Memory B cell (primary cell): Measurements from ENCODE around the gene TNS1.

Experiments used
- ATAC-seq: fragments of 150-1000 bp; cut with Tn5 transposase; 2 replicates; pipeline ENCODE4 v1.10.0; 2021; ENCODE audit warnings: low read depth, mild to moderate bottlenecking, moderate library complexity
- DNase-seq, 2 donors: peaks; one replicate each; pipeline ENCODE4 v3.0.0; 2022; ENCODE audit warnings: low spot score in 2 of 2
- H3K27ac Mint-ChIP-seq: one replicate; pipeline ENCODE4 v1.8.0; 2022; ENCODE audit warnings: mild to moderate bottlenecking, moderate library complexity, mixed read lengths
- H3K27me3 Mint-ChIP-seq: one replicate; pipeline ENCODE4 v1.8.0; 2022; ENCODE audit warnings: mixed read lengths
- H3K36me3 Mint-ChIP-seq: one replicate; pipeline ENCODE4 v1.8.0; 2022; ENCODE audit warnings: mild to moderate bottlenecking, mixed read lengths
- H3K4me1 Mint-ChIP-seq: one replicate; pipeline ENCODE4 v1.8.0; 2022; ENCODE audit warnings: mixed read lengths
- H3K4me3 Mint-ChIP-seq: one replicate; pipeline ENCODE4 v1.8.0; 2022; ENCODE audit warnings: mild to moderate bottlenecking, moderate library complexity, mixed read lengths
- H3K9me3 Mint-ChIP-seq: one replicate; pipeline ENCODE4 v1.8.0; 2022; ENCODE audit warnings: mixed read lengths

Gene TNS1

GRCh38 chr2:217980036-217980435 lies 22.8 kb downstream of the TNS1 start:
- H3K36me3 Mint-ChIP-seq, result no peaks in the 10 kb centered on the region
- peaks cover 1% of the 10 kb centered on the region for H3K9me3 Mint-ChIP-seq
- no peak overlapping the region for H3K27ac Mint-ChIP-seq
- peaks cover 13% of the 10 kb centered on the region for H3K27me3 Mint-ChIP-seq
- no peak overlapping the region for H3K4me3 Mint-ChIP-seq
- no peak for DNase-seq
- no peaks in the 10 kb centered on the region for H3K4me1 Mint-ChIP-seq
- ATAC-seq, result no peak

- Mint-ChIP-seq H3K4me1 (no peaks in the 10 kb centered on the region), H3K27ac (no peak overlapping the region), H3K27me3 (peaks cover 15% of the 10 kb centered on the region), H3K4me3 (no peak overlapping the region), H3K9me3 (peaks cover 1% of the 10 kb centered on the region), H3K36me3 (no peaks in the 10 kb centered on the region)
- DNase-seq (no peak), ATAC-seq (no peak)
Observed at GRCh38 chr2:217979151-217979811, 23.5 kb downstream of the TNS1 start.

- H3K9me3 Mint-ChIP-seq, result peaks cover 1% of the 10 kb centered on the region
- ATAC-seq (no peak), DNase-seq (no peak)
- no peak overlapping the region for H3K4me3 Mint-ChIP-seq
- no peak overlapping the region for H3K27ac Mint-ChIP-seq
- H3K36me3 Mint-ChIP-seq, result no peaks in the 10 kb centered on the region
- no peaks in the 10 kb centered on the region for H3K4me1 Mint-ChIP-seq
- peaks cover 16% of the 10 kb centered on the region for H3K27me3 Mint-ChIP-seq
Observed at GRCh38 chr2:217978536-217979150, 24.2 kb downstream of the TNS1 start.

- Mint-ChIP-seq H3K4me1 (no peaks in the 10 kb centered on the region), H3K4me3 (no peak overlapping the region)
- no peak for ATAC-seq
Observed at GRCh38 chr2:217977840-217978535, 24.8 kb downstream of the TNS1 start.

GRCh38 chr2:217976301-217976700 lies 26.5 kb downstream of the TNS1 start:
- Mint-ChIP-seq H3K27ac (no peak overlapping the region), H3K9me3 (no peaks in the 10 kb centered on the region), H3K4me3 (no peak overlapping the region), H3K27me3 (peaks cover 18% of the 10 kb centered on the region), H3K36me3 (no peaks in the 10 kb centered on the region), H3K4me1 (no peaks in the 10 kb centered on the region)
- DNase-seq (no peak), ATAC-seq (no peak)

More at GRCh38 chr2:217977840-217978535, 24.8 kb downstream of the TNS1 start:
- peaks cover 1% of the 10 kb centered on the region for H3K9me3 Mint-ChIP-seq
- peaks cover 18% of the 10 kb centered on the region for H3K27me3 Mint-ChIP-seq
- DNase-seq, result no peak
- no peak overlapping the region for H3K27ac Mint-ChIP-seq
- H3K36me3 Mint-ChIP-seq, result no peaks in the 10 kb centered on the region

DNA sequence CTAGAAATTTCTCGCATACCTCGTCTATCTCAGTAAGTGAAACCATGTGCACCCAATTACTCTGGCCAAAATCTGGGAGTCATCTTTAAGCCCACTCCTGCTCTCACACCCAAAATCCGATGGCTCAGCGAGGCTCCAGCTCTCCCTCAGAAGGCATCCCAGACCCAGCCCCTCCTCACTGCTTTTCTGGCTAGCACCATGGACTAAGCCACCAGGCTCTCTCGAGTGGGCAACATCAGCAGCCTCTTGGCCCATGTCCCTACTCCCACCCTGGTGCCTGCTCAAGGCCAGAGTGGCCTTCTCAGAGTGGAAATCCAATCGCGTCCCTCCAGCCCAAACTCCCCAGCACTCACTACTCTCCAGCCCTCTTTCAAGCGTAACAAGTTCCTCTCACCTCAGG lies 27.2 kb downstream of the TNS1 start:
- Mint-ChIP-seq H3K27me3 (peaks cover 15% of the 10 kb centered on the region), H3K27ac (no peak overlapping the region), H3K4me3 (no peak overlapping the region), H3K9me3 (no peaks in the 10 kb centered on the region), H3K36me3 (no peaks in the 10 kb centered on the region), H3K4me1 (no peaks in the 10 kb centered on the region)
- DNase-seq (no peak), ATAC-seq (no peak)

DNA sequence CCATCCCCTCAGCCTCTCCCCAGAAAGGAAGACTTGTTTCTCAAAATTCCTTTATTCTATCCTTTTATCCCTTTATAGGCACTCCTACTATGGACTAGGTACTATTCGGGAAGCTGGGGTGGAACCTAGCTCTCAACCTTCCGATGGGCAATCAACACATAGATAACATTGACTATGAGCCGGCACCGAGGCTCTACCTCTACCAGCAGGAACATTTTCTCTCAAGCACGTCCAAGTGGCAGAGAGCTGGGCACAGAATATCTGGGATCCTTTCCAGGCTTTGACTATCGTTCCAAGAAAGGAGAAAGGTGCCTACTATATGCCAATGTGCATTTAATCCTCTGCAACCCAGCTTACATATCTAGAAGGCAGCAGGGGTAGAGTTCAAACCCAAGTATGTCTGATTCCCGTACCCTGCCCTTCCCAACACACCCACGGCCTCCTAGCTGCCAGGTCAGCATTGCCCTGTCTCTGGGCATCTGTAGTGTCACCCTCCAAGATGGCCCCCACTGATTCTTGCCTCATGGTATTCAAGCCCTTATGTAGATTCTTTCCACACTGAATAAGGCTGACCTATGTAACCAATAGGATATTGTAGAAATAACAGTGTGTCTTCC lies 28.3 kb downstream of the TNS1 start:
- H3K9me3 Mint-ChIP-seq, result peaks cover 2% of the 10 kb centered on the region
- H3K4me1 Mint-ChIP-seq, result no peaks in the 10 kb centered on the region
- no peaks in the 10 kb centered on the region for H3K36me3 Mint-ChIP-seq
- DNase-seq (no peak), ATAC-seq (no peak)
- H3K4me3 Mint-ChIP-seq, result no peak overlapping the region
- peaks cover 12% of the 10 kb centered on the region for H3K27me3 Mint-ChIP-seq
- H3K27ac Mint-ChIP-seq, result no peak overlapping the region

- no peak overlapping the region for H3K4me3 Mint-ChIP-seq
- no peaks in the 10 kb centered on the region for H3K4me1 Mint-ChIP-seq
- ATAC-seq (no peak), DNase-seq (no peak)
- H3K36me3 Mint-ChIP-seq, result no peaks in the 10 kb centered on the region
- peaks cover 2% of the 10 kb centered on the region for H3K9me3 Mint-ChIP-seq
- H3K27me3 Mint-ChIP-seq, result peaks cover 7% of the 10 kb centered on the region
- no peak overlapping the region for H3K27ac Mint-ChIP-seq
Observed at GRCh38 chr2:217973008-217973787, 29.6 kb downstream of the TNS1 start.

DNA sequence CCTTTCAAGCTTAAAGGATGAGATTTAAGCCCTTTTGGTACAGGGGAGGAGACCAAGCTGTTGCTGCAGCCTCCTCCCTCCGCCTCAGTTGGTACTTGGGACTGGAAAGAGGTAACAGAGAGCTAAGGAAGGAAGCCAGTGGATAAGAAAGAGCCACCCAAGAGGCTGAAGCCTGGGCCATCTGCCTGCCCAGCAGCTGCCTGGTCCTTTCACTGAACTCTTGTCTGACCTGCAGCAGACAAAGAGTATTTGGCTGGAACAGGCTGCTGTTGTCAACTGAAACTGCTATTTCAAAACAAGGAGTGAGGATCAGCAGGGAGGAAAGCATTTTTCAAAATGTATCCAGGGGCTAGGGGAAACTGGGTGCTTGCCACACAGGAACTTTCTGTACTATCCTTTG lies 30.3 kb downstream of the TNS1 start:
- no peaks in the 10 kb centered on the region for H3K36me3 Mint-ChIP-seq
- ATAC-seq, result no peak
- DNase-seq, result no peak
- H3K27me3 Mint-ChIP-seq, result peaks cover 7% of the 10 kb centered on the region
- no peaks in the 10 kb centered on the region for H3K4me1 Mint-ChIP-seq
- peaks cover 2% of the 10 kb centered on the region for H3K9me3 Mint-ChIP-seq
- no peak overlapping the region for H3K27ac Mint-ChIP-seq
- H3K4me3 Mint-ChIP-seq, result no peak overlapping the region

GRCh38 chr2:217972037-217972436 lies 30.8 kb downstream of the TNS1 start:
- no peak overlapping the region for H3K4me3 Mint-ChIP-seq
- no peaks in the 10 kb centered on the region for H3K36me3 Mint-ChIP-seq
- H3K9me3 Mint-ChIP-seq, result peaks cover 2% of the 10 kb centered on the region
- no peak for ATAC-seq
- no peak overlapping the region for H3K27ac Mint-ChIP-seq
- peaks cover 7% of the 10 kb centered on the region for H3K27me3 Mint-ChIP-seq
- no peak for DNase-seq
- H3K4me1 Mint-ChIP-seq, result no peaks in the 10 kb centered on the region

DNA sequence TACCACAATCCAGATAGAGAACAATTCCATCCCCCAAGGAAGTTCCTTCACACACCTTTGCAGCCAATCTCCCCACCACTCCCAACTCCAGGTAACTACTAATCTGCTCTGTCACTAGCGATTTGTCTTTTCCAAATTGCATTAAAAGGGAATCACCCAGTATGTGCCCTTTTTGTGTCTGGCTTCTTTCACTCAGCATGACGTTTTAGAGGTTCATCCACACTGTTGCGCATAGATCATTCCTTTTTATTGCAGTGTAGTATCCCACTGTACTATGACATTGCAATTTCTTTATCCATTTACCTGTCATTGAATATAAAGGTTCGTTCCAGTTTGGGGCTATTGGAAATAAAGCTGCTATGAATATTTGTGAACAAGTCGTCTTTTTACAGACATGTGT lies 31.6 kb downstream of the TNS1 start:
- Mint-ChIP-seq H3K9me3 (peaks cover 2% of the 10 kb centered on the region), H3K4me1 (no peaks in the 10 kb centered on the region), H3K27me3 (peaks cover 7% of the 10 kb centered on the region), H3K36me3 (no peaks in the 10 kb centered on the region), H3K27ac (no peak overlapping the region), H3K4me3 (no peak overlapping the region)
- ATAC-seq (no peak), DNase-seq (no peak)

GRCh38 chr2:217970206-217970605 lies 32.6 kb downstream of the TNS1 start:
- Mint-ChIP-seq H3K9me3 (peaks cover 2% of the 10 kb centered on the region), H3K36me3 (no peaks in the 10 kb centered on the region), H3K4me3 (no peak overlapping the region), H3K27me3 (peaks cover 12% of the 10 kb centered on the region), H3K27ac (no peak overlapping the region), H3K4me1 (no peaks in the 10 kb centered on the region)
- DNase-seq (no peak), ATAC-seq (no peak)

GRCh38 chr2:217969588-217969987 lies 33.2 kb downstream of the TNS1 start:
- Mint-ChIP-seq H3K9me3 (peaks cover 2% of the 10 kb centered on the region), H3K4me3 (no peak overlapping the region), H3K4me1 (no peaks in the 10 kb centered on the region), H3K27ac (no peak overlapping the region), H3K36me3 (no peaks in the 10 kb centered on the region), H3K27me3 (peaks cover 10% of the 10 kb centered on the region)
- DNase-seq (no peak), ATAC-seq (no peak)

DNA sequence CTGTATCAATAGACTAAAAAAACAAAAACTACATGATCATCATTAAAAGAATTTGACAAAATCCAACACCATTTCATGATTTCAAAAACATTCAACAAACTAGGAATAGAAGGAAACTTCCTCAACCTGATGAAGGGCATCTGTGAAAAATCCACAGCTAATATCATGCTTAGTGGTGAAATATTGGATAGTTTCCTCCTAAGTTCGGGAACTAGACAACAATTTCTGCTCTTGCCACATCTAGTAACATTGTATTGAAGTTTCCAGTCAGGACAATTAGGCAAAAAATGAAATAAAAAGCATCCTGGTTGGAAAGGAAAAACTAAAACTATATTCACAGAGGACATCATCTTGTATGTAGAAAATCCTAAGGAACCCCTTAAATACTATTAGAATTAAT lies 34.8 kb downstream of the TNS1 start:
- no peak for DNase-seq
- peaks cover 7% of the 10 kb centered on the region for H3K27me3 Mint-ChIP-seq
- no peak for ATAC-seq
- peaks cover 2% of the 10 kb centered on the region for H3K9me3 Mint-ChIP-seq
- H3K36me3 Mint-ChIP-seq, result no peaks in the 10 kb centered on the region
- H3K4me3 Mint-ChIP-seq, result no peak overlapping the region
- H3K4me1 Mint-ChIP-seq, result no peaks in the 10 kb centered on the region
- no peak overlapping the region for H3K27ac Mint-ChIP-seq
